NCI-H82 treated with DMSO at 0.1 percent for 48 hours (cell line): ENCODE results near the gene C1orf159.
"Not testable (repeated sequence)": the region's sequence is repeated elsewhere in the genome, so short reads cannot be mapped to it uniquely, and the experiment has no call there.

Experiments
- DNase-seq: peaks from one replicate; lab custom pipeline; 2025; ENCODE audit not compliant: unreplicated experiment; lab: John Stamatoyannopoulos, UW

C1orf159 gene

GRCh38 chr1:1115786-1116700 lies at the start of gene C1orf159:
TSS of gene C1orf159 (minus strand) at chr1:1116089. CDS start at chr1:1091543, 24,546 bp downstream.
- DNase-seq: peak; percentile 97

DNA sequence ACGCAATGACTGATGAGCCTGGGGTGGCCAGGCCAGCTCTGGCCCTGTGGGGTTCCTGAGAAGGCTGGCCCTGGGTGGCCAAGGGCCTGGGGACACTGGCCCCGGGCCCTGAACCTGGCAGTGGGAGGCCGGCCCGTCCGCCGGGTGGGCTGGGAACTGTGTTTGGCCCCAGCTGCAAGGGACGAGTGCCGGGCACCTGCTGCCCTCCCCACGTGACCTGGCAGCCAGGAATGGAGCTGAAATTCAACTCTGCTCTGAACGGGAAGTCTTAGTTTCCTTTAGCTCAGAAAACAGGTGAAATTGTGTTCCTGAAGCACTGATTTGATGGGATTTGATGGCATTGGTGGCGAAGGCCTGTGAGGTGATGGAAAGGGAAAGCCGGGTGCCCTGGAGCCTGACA lies 49.6 kb upstream of the C1orf159 start:
- no peak for DNase-seq

DNA sequence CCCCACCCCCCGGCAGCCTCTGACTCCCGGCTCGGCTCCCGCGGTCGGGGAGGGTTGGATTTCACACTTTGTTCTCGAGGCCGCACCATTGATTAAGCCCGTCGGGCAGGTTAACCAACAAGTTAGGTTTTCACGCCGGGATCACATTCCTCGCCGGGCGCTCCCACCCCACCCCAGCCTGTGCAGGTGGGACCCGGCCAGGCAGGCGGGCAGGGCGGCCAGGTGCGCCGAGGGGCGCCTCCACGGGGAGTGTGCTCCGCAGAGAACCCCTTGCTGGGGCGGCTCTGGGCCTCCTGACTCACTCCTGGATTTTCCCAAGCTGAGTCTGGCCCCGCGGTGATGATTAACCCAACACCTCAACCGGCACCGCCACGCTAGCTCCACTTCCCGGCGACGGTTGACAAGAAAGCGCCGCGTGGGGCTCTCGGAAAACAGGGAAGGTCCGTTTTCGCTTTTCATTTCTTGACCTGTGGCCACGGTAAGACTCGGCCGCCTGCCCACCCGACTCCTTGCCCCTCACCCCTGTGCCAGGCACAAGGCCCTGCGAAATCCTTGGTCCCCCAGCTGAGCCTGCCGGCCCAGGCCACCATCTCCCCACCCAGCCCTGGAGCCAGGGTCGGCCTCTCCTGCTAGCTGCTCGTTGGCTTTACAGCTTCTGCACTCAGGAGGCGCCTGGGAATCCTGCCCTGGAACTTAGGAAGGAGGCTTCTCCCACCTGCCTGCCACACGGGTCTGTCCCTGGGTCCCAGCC lies 49.0 kb upstream of the C1orf159 start:
- DNase-seq: no peak

DNA sequence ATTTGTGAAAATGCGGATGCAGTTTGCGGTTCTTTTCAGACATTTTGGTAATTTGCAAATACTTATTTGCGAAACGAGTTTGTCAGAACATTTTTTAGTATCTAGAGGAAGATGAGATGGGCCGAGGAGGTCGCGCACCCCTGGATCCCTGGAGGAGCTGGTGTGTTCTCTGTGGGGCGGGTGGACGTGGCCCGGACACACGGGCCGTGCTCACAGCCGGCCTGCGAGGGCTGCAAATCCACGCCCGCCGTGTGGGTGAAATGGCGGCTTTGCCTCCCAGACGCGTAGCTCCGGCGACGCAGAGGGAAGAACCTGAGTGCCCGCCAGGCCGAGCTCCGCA lies 48.4 kb upstream of the C1orf159 start:
- no peak for DNase-seq

DNA sequence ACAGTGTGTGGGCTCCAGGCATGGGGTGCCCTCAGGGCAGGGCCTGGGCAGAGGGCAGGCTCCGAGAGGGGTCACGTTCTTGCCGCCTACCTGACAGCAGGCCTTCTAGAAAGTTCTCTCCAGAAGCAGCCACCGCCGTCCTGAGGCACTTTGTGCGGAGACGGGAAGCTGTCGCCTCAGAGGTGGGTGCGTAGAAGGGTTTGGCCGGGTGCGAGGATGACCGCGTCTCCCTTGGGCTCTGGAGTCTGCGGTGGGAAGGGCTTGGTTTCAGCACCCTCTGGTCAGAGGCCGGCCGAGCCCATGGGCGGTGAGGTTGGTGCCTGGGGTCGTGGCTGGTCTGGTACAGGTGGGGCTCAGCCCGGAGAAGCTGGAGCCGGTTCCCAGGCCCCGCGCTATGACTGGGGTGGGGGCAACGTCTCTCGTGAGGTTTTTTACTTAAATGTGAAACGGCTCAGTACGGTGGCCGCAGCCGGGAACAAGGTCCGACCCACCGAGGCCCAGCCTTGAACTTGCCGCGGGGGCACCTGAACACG lies 47.7 kb upstream of the C1orf159 start:
- no peak for DNase-seq

DNA sequence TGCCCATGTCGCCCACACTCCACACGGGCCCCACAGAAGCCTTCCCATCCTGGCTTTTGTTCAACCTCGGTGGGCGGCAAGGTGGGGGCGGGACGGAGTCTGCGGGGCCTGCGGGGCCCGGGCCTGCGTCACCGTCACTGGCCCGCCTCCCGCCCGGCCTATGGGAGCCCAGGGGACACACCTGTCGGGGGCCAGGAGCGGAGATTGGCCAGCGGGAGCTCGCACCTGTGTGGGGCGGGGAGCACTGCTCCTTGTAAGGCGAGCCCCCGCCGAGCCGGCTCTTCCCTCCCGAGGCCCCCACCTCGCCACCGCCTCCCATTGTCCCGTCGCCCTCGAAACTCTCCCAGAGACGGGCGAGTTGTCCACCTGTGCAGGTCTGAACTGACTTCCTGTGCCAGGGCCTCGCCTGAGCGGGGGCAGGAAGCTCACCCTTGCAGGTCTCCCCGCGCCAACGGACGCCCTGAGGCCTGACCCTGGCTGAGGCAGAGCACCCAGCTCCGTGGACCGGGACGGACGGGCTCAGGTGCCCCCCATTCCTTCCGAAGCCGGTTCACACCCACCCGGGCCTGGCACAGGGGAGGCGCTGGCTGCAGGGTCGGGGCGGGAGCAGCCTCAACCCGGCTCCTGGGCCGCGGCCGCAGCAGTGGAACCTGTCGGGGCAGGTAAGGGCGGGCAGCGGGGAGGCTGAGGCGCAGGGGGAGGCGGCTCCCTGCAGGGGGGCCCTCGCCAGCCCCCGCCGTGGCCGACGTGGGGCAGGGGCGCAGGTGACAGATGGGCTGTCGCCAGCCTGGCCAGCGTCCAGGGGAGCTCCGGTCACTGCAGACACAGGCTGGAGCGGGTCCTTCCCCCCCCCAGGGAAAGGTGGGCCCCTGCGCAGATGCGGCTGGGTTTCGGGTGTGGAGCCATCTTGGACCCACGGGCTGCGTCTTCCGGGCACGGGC lies 47.0 kb upstream of the C1orf159 start:
- DNase-seq: no peak

DNA sequence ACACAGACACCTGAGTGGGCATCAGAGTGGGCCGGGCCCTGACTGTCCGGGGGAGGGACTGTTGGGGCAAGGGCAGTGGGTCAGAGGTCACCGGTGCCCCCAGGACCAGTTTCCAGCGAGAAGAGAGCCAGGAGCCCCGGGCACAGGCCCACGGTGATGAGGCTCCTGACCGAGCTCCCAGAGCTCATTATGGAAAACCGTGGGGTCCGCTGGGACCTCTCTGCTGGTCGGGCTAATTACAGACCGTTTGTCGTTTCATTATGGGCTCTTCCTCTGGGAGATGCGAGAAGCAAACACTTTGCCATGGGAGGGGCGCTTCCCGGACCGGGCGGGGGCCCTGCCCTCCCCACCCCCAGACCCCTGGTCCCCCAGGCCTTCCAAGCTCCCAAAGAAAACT lies 45.8 kb upstream of the C1orf159 start:
- DNase-seq: no peak

DNA sequence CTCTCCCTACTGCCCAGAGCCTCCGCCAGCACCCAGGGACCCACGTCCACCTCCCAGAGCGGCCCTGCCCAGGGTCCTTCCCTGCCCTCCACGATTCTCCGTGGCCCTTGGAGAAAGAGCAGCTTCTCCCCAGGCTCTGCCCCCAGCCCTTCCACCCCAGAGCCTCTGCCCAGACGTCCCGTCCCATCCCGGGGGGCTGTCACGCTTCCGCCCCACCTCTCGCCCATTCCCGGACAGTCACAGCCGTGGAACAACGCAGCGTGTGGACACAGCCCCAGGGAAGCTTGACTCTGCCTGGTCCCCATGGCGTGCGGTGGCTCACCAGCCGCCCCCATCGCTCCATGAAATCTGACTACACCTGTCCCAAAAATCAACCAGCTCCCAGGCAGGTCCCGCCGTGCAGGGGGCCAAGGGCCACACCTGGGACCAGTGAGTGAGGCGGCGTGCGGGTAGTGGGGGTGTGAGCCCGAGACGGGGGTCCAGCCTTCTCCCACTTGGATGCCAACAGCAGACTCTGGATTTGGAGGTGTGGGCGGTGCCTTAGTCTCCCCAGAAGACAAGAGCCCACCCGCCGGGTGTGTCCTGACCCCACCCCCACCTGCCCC lies 45.3 kb upstream of the C1orf159 start:
- no peak for DNase-seq

- no peak for DNase-seq
Measured at GRCh38 chr1:1160281-1160930, 44.5 kb upstream of the C1orf159 start.

DNA sequence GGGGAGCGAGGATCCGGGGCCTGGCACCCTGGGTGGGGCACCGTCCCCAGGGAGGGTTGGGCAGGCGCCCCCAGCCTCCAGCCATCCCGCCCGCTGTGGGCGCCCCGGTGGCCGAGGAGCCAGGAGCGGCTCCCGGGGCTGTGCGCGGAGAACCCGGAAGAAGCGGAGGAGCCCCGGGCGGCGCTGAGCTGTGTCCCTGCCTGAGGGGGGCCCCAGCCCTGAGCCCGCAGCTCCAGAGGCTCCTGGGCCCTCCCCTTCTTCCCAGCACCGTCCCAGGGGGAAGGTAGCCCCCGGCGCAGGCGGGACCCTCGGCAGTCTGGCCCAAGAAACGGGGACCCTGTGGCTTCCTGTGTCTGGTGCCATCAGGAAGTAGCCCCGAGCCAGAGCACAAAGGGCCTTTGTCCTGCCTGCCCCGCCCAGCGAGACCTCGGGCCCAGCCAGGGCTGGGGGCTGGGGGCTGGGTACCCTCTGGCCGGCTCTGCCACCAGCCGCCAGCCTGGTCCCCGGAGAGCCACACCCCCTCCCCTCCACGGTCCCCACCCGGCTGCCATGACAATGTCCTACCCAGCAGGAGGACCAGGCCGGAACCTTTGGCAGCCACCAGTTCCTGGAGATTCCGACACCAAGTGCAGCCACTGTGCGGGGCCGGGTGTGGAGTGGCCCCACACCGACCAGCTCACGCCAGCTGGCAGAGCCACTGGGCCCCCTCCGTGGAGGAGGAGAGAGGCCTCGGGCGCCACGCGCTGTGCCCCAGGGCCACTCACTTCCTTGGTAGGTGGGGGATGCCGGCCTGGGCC lies 42.2 kb upstream of the C1orf159 start:
- no peak for DNase-seq

DNA sequence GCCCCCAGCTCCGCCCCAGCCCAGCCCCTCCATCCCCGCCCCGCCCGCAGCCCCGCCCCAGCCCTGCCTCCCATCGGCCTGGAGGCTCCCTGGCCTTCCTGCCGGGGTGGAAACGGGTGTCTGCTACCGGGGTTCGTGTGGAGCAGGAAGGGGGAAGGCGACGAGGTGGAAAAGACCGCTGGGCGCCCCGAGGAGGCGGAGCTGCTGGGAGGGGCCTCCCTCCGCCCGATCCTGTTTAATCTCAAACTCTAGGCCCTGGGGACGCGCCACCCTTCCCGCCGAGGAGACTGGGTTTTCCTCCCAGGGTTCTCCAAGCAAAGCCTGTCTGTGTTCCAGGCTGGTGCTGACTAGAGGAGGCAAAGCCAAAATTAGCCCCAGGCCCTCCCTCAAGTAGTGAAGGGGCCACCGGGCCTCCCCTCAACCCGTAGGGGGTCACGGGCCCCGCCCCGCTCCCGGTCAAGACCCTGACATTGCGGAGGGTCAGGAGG lies 41.6 kb upstream of the C1orf159 start:
- DNase-seq: no peak

- DNase-seq: no peak
Measured at GRCh38 chr1:1157033-1157365, 41.1 kb upstream of the C1orf159 start.

DNA sequence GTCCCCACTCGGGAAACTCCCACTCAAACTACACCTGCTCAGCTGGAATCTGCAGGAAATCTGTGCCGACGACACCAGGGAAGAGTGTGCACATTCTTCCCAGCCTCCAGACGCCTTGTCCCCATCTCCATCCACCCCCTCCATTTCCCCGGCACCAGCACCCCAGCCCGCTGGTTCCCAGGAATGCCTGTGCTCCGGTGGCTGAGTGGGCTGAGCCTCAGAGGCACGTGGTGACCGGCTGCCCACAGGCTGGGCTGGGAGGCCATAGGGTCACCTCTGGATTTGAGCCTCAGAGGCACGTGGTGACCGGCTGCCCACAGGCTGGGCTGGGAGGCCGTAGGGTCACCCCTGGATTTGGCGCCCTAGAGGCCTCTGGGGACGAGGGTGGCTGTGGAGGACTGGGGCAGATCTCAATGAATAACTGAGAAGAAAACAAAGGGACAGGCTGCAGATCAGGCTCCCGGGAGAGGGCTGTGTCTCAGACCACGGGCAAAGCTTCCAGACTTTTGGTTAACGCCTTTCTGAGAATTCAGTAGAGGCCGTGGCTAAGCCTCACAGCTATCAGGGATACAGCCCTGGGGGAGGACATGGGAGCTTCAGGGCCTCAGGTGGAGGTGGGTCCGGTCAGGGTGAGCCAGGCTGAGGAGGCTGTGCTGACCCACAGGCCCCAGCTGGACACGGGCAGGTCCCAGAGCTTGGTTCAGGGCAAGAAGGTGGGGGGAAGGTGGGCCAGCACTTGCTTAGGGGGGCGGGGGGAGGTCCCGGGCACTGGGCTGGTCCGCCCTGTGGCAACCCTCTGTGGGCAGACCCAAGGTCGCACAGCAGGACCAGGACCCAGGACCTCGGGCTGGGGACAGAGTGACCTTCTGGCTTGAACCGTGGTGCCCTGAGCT lies 40.5 kb upstream of the C1orf159 start:
- no peak for DNase-seq

GRCh38 chr1:1155258-1155657 lies 39.4 kb upstream of the C1orf159 start:
- no peak for DNase-seq

- DNase-seq: no peak
Measured at GRCh38 chr1:1153874-1154273, 38.0 kb upstream of the C1orf159 start.

DNA sequence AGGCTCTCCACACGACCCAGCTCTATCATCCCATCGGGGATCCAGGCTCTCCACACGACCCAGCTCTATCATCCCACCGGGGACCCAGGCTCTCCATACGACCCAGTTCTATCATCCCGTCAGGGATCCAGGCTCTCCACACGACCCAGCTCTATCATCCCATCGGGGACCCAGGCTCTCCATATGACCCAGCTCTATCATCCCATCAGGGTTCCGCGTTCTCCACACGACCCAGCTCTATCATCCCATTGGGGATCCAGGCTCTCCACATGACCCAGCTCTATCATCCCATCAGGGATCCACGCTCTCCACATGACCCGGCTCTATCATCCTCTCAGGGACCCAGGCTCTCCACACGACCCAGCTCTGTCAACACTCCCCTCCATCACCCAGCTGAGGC lies 37.3 kb upstream of the C1orf159 start:
- DNase-seq: not testable (repeated sequence)

GRCh38 chr1:1152431-1152830 lies 36.5 kb upstream of the C1orf159 start:
- DNase-seq: not testable (repeated sequence)

- DNase-seq: no peak
Measured at GRCh38 chr1:1151306-1151705, 35.4 kb upstream of the C1orf159 start.
